GM18520 (cell line): ENCODE results near the gene AKT1.

ENCODE experiments used
- ATAC-seq: cut with Tn5 transposase; IDR thresholded peaks from one replicate; pipeline ENCODE4 v1.9.1; 2021; ENCODE audit not compliant: unreplicated experiment

The AKT1 gene

GRCh38 chr14:104800015-104800770, 4.6 kb upstream of the AKT1 start:
- ATAC-seq: peak; percentile 36

- no peak for ATAC-seq
These were observed 3.9 kb upstream of the AKT1 start for GRCh38 chr14:104799244-104800014.

GRCh38 chr14:104798300-104799243, 3.0 kb upstream of the AKT1 start:
- no peak for ATAC-seq

- ATAC-seq: no peak
These were observed 1.8 kb upstream of the AKT1 start for GRCh38 chr14:104797115-104798044.

- no peak for ATAC-seq
These were observed 1.1 kb upstream of the AKT1 start for GRCh38 chr14:104796687-104797081.

GRCh38 chr14:104795781-104796686, 486 bp upstream of the AKT1 start:
- no peak for ATAC-seq

- no peak for ATAC-seq
These were observed 936 bp downstream of the AKT1 start for GRCh38 chr14:104794631-104794992.

GRCh38 chr14:104794099-104794498, 1.4 kb downstream of the AKT1 start:
- ATAC-seq: no peak

GRCh38 chr14:104793703-104793959, 1.9 kb downstream of the AKT1 start:
- no peak for ATAC-seq

GRCh38 chr14:104792945-104793702, 2.4 kb downstream of the AKT1 start:
- ATAC-seq: no peak

- ATAC-seq: no peak
These were observed 3.3 kb downstream of the AKT1 start for GRCh38 chr14:104792101-104792884.

GRCh38 chr14:104791425-104791824, 4.1 kb downstream of the AKT1 start:
- ATAC-seq: no peak

GRCh38 chr14:104789752-104790743, 5.5 kb downstream of the AKT1 start:
- ATAC-seq: no peak

- no peak for ATAC-seq
These were observed 6.5 kb downstream of the AKT1 start for GRCh38 chr14:104788873-104789663.

GRCh38 chr14:104788161-104788818, 7.3 kb downstream of the AKT1 start:
- ATAC-seq: no peak

- ATAC-seq: no peak
These were observed 7.8 kb downstream of the AKT1 start for GRCh38 chr14:104787736-104788135.
